Thoracic aorta (tissue), 2 donors: ENCODE measurements around the gene SHC2. TPM values are rescaled to one million over a fixed set of nuclear protein-coding genes. Genes with fewer than 3 reads are reported as not detected.

Experiments
- ATAC-seq: fragments of 150-250 bp; one replicate; pipeline ENCODE4 v1.8.0; 2017; ENCODE audit warnings: low read depth; ENCODE audit not compliant: insufficient number of reproducible peaks, low FRiP score
- DNase-seq: peaks from one replicate; pipeline ENCODE4 v3.0.0-alpha.2; 2020; ENCODE audit warnings: low spot score
- H3K27ac ChIP-seq, 2 donors: fragments of 200-600 bp; sonication (generic); 1 replicate in 1 of 2; 2 replicates in 1 of 2; pipeline ENCODE4 v1.5.1; 2016; ENCODE audit warnings: mild to moderate bottlenecking in 2 of 2, moderate library complexity in 2 of 2
- H3K27me3 ChIP-seq: fragments of 200-600 bp; sonication (generic); replicated peaks from 2 replicates; pipeline ENCODE4 v1.6.0; 2016; ENCODE audit warnings: mild to moderate bottlenecking; ENCODE audit not compliant: insufficient read depth
- H3K36me3 ChIP-seq: fragments of 200-600 bp; sonication (generic); one replicate; pipeline ENCODE4 v1.5.1; 2016
- H3K4me1 ChIP-seq, 2 donors: fragments of 200-600 bp; sonication (generic); 1 replicate in 1 of 2; 2 replicates in 1 of 2; pipeline versions ENCODE4 v1.5.1 to v1.6.0; 2016; ENCODE audit warnings: low read depth in 2 of 2, mild to moderate bottlenecking in 1 of 2; ENCODE audit not compliant: control insufficient read depth in 1 of 2
- H3K4me3 ChIP-seq: fragments of 200-600 bp; sonication (generic); 2 replicates; pipeline ENCODE4 v1.5.1; 2016; ENCODE audit warnings: mild to moderate bottlenecking
- H3K9me3 ChIP-seq: fragments of 200-600 bp; sonication (generic); 2 replicates; pipeline ENCODE4 v1.5.1; 2016
- CTCF ChIP-seq: fragments of 200-600 bp; sonication (generic); IDR thresholded peaks from one replicate; pipeline ENCODE4 v1.5.1; 2019; ENCODE audit warnings: antibody characterized with exemption
- total RNA-seq, 2 donors: library from RNA; depleted of rRNA; stranded (reverse); fragments of >200 nt; gene quantifications; one replicate each; pipeline versions ENCODE4 v1.1.0 to v1.2.3, GENCODE V29; 2016

SHC2 gene
- total RNA-seq, 2 donors from 2014 or later, result 17.2 to 18.8 TPM

DNA sequence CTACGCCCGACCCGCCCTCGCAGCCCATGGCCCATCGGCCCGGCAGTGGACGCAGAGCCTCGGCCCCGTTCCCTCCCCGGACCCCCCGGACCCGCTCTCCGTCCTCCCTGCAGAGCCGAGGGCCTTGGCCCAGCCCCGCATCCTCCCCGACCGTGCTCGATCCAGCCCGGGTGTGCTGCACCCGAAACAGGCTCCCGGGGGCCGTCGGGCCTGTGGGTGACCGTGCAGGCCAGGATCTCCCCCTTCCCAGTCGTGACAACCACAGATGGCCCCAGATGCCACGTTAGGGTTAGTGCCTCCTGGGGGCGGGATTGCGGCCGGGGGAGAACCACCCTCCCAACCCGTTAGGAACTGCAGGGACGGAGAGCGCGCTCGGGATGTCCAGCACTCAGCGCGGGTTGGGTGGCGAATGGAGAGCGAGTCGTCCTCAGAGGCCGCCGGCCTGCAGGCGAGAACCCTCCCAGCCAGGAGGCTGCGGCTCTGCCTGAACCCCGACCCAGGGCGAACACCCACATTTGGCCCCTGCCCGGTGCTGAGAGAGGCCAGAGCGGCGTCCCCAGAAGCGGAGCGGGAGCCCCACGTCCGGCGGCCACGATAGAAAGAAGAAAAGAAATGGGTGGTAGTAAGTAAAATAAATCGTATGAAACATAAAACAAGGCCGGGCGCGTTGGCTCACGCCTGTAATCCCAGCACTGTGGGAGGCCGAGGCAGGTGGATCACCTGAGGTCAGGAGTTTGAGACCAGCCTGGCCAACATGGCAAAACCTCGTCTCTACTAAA is 28.8 kb upstream of the SHC2 start:
- Histone ChIP-seq H3K4me3 (peak overlapping the region; percentile 91), H3K4me1 (peaks cover 0 to 8% of the 10 kb centered on the region in 2 donors), H3K27ac (peak overlapping the region; percentile 34 to 92), H3K9me3 (no peaks in the 10 kb centered on the region), H3K36me3 (no peaks in the 10 kb centered on the region), H3K27me3 (no peaks in the 10 kb centered on the region)
- ATAC-seq, result peak; percentile 16
- TF ChIP-seq CTCF, result no peak
- no peak for DNase-seq

GRCh38 chr19:488505-489417 is 27.9 kb upstream of the SHC2 start:
- Histone ChIP-seq H3K9me3 (no peaks in the 10 kb centered on the region), H3K4me1 (peaks cover 0 to 8% of the 10 kb centered on the region in 2 donors), H3K4me3 (peak overlapping the region; percentile 91), H3K27ac (peak overlapping the region; percentile 69 to 92), H3K36me3 (no peaks in the 10 kb centered on the region), H3K27me3 (no peaks in the 10 kb centered on the region)
- ATAC-seq, result peak; percentile 86
- DNase-seq, result peak; percentile 73
- TF ChIP-seq CTCF, result no peak

DNA sequence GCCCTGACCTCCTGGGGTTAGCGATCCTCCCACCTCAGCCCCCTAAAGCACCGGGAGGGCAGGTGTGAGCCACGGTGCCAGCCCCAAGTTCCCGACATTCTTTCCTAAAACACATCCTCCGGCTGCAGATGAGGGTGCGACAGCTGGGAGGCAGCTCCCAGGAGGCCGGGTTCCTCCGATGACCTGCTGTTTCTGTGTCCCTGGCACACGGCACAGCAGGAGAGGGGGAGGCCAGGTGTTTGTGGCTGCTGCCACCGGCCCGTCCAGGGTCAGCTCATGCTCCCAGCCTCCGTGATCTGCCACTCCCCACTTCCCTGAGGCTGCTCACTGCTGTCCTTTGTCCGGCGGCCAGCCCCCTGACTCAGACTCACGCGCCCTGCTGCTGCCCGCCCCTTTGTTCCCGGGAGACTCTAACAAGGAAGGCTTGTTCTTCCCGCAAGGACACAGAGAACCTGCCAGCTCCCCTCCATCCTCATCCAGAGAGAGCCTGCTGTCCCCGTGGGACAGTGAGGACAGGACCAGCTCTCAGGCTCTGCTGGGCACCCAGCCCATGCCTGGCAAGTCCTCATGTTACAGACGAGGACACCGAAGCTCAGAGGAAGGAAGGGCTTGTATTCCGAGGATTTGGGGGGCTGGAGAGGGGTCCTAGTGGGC is 24.9 kb upstream of the SHC2 start:
- H3K9me3 ChIP-seq, result no peaks in the 10 kb centered on the region
- H3K4me1 ChIP-seq, result peaks cover 0 to 8% of the 10 kb centered on the region in 2 donors
- TF ChIP-seq CTCF, result no peak
- no peak for DNase-seq
- no peaks in the 10 kb centered on the region for H3K27me3 ChIP-seq
- H3K27ac ChIP-seq, result no peak overlapping the region
- no peak overlapping the region for H3K4me3 ChIP-seq
- no peaks in the 10 kb centered on the region for H3K36me3 ChIP-seq
- no peak for ATAC-seq

- Histone ChIP-seq H3K27me3 (no peaks in the 10 kb centered on the region), H3K36me3 (no peaks in the 10 kb centered on the region), H3K9me3 (no peaks in the 10 kb centered on the region), H3K27ac (no peak overlapping the region), H3K4me3 (no peak overlapping the region), H3K4me1 (peaks cover 0 to 9% of the 10 kb centered on the region in 2 donors)
- TF ChIP-seq CTCF, result no peak
- ATAC-seq (no peak), DNase-seq (no peak)
These were observed 24.2 kb upstream of the SHC2 start for GRCh38 chr19:485077-485476.

- no peak for TF ChIP-seq CTCF
These were observed 23.7 kb upstream of the SHC2 start for GRCh38 chr19:484494-484893.

More at GRCh38 chr19:484494-484893, 23.7 kb upstream of the SHC2 start:
- no peak for ATAC-seq
- Histone ChIP-seq H3K9me3 (no peaks in the 10 kb centered on the region), H3K4me3 (no peak overlapping the region), H3K27ac (no peak overlapping the region), H3K4me1 (peaks cover 0 to 9% of the 10 kb centered on the region in 2 donors), H3K27me3 (no peaks in the 10 kb centered on the region), H3K36me3 (no peaks in the 10 kb centered on the region)
- DNase-seq, result no peak
